GM12875 (cell line): ENCODE results near the gene TSPO2.
"Not testable (repeated sequence)": the region's sequence is repeated elsewhere in the genome, so short reads cannot be mapped to it uniquely, and the experiment has no call there.

Experiments
- H3K4me3 ChIP-seq: one replicate; pipeline ENCODE4 v1.5.1; 2011; ENCODE audit warnings: low read depth, low read length, control low read depth
- TF ChIP-seq, protein P1 (sequence below): IDR thresholded peaks from 2 replicates; pipeline ENCODE4 v1.5.1; 2011; ENCODE audit warnings: low read depth, mild to moderate bottlenecking, control low read depth, inconsistent platforms, low read length, moderate library complexity, borderline replicate concordance; ENCODE audit not compliant: insufficient read depth

The TSPO2 gene

GRCh38 chr6:41000248-41000647 lies 42.0 kb upstream of the TSPO2 start:
- TF ChIP-seq, protein P1, sequence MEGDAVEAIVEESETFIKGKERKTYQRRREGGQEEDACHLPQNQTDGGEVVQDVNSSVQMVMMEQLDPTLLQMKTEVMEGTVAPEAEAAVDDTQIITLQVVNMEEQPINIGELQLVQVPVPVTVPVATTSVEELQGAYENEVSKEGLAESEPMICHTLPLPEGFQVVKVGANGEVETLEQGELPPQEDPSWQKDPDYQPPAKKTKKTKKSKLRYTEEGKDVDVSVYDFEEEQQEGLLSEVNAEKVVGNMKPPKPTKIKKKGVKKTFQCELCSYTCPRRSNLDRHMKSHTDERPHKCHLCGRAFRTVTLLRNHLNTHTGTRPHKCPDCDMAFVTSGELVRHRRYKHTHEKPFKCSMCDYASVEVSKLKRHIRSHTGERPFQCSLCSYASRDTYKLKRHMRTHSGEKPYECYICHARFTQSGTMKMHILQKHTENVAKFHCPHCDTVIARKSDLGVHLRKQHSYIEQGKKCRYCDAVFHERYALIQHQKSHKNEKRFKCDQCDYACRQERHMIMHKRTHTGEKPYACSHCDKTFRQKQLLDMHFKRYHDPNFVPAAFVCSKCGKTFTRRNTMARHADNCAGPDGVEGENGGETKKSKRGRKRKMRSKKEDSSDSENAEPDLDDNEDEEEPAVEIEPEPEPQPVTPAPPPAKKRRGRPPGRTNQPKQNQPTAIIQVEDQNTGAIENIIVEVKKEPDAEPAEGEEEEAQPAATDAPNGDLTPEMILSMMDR = no peak
- no peak overlapping the region for H3K4me3 ChIP-seq

- H3K4me3 ChIP-seq = no peak overlapping the region
- TF ChIP-seq, protein P1 = no peak
These were observed 40.1 kb upstream of the TSPO2 start for GRCh38 chr6:41002168-41002567.

DNA sequence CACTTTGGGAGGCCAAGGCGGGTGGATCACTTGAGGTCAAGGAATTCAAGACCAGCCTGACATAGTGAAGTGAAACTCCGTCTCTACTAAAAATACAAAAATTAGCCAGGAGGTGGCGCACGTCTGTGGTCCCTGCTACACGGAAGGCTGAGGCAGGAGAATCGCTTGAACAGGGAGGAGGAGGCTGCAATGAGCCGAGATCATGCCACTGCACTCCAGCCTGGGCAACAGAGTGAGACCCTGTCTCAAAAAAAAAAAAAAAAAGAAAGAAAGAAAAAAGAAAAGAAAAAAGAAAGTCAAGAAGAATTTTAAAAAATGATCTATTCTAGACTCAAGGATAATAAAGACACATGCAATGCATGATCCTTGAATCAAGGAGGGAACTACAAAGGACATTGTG lies 36.0 kb upstream of the TSPO2 start:
- H3K4me3 ChIP-seq = not testable (repeated sequence)
- TF ChIP-seq, protein P1 = peak; percentile 53

DNA sequence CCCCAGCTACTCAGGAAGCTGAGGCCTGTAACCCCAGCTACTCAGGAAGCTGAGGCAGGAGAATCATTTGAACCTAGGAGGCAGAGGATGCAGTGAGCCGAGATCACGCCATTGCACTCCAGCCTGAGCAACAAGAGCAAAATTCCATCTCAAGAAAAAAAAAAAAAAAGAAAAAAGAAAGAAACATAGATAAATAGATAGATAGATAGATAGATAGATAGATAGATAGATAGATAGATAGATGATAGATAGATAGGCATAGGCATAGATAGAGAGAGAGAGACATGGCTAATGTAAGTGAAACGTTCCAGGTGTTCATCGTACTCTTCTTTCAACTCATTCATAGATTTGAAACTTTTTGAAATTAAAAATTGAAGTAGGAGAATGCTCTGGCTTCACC lies 35.3 kb upstream of the TSPO2 start:
- H3K4me3 ChIP-seq = not testable (repeated sequence)

DNA sequence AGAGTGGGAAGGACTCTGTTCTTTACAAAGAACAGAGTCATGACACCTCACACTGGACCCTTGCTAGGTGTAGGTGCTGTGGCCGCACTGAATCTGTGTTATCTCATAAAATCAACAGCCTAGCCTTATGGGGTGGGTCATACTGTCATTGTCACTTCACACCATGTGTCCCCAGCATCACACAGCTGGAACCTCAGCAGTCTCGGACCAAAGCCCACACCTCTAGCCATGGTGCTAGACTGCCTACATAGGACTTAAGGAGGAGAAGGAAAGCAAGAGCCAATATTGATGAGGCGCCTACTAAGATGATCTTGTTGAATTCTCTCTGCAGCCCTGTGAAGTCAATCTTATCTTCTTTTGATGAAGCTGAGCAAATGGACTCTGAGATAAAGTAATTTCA lies 34.3 kb upstream of the TSPO2 start:
- no peak overlapping the region for H3K4me3 ChIP-seq
- TF ChIP-seq, protein P1 = no peak

DNA sequence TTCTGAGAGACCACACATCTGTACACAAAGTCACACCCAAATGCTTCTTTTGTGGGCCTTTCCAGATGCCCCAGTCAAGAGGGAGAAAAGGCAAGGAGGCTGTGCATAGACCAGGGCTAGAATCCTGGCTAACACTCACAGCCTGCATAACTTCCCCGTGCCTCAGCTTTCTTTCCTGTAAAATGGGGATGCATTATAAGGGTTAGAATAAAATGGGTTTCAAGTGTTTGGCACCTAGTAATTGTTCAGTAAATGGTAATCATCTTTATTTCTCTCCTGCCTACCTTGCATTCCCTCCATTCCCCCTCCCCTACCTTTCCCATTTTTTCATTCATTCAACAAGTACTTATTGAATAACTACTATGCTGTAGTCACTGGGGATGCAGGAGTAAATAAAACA lies 32.6 kb upstream of the TSPO2 start:
- TF ChIP-seq, protein P1 = no peak
- no peak overlapping the region for H3K4me3 ChIP-seq

DNA sequence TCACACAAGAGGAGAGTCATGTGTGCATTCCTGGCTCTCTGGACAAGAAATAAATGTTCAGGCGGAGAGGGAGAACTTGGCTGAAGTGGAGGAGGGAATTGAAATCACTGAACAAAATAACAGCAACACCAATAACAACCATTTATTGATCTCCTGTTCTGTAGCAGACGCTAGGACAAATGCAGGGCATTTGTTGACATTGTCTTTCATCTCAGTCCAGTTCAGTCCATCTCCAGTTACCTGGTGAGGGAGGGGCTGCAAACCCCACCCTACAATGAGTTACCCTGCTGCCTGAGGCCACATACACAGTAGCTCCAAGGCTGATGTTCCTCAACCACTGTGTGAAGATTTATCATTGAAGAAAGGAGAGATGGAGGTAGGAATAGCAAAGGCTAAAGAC lies 30.6 kb upstream of the TSPO2 start:
- TF ChIP-seq, protein P1 = no peak
- H3K4me3 ChIP-seq = no peak overlapping the region
